Skin epidermis (tissue), 12 donors: ENCODE results near the gene WWC2.

Experiments
- H3K27ac ChIP-seq, 21 experiments: fragments of 200-600 bp; sonication (generic) in 11 of 21; one replicate each; pipeline ENCODE4 v1.5.0; 2020; ENCODE audit warnings: mild to moderate bottlenecking in 3 of 21, inconsistent platforms in 2 of 21, moderate library complexity in 2 of 21
- H3K4me3 ChIP-seq, 7 experiments: fragments of 200-600 bp; sonication (generic) in 2 of 7; one replicate each; pipeline ENCODE4 v1.5.0; 2020; ENCODE audit warnings: inconsistent platforms in 2 of 7, mild to moderate bottlenecking in 2 of 7, moderate library complexity in 1 of 7

The WWC2 gene

DNA sequence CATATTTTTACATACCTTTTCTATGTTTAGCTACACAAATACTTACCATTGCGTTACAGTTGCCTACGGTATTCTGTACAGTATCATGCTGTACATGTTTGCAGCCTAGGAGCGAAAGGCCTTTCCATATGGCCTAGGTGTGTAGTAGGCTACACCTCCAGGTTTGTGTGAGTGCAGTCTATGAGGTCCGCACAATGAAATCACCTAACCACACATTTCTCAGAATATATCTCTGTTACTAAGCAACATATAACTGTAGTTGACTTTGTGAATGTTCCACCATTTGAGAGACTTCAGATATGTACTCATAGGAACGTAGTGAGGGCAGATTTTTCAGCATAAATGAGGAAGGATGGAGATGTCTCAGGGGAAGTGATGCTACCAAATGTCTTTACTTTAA, 62.6 kb downstream of the WWC2 start:
- Histone ChIP-seq H3K27ac (no peak overlapping the region), H3K4me3 (no peak overlapping the region)

GRCh38 chr4:183163135-183163534, 64.1 kb downstream of the WWC2 start:
- H3K4me3 ChIP-seq: no peak overlapping the region
- no peak overlapping the region for H3K27ac ChIP-seq

DNA sequence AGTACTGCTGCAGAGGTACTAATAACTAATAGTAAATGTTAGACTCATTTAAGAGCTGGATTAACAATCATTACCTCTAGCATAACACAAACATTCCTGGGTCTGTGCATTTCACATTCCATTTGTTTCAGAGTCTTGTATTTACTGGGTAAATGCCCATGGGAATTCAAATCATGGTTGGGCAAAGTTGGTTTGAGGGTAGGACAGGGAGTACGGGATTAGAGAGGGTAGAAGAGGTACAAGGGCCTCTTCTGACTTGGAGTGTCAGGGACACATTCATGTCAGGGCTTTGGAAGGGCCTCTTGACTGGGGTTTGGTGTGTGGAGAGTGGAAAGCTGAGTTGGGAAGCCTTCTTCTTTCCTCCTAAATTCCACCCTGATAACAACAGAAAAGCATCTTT, 65.9 kb downstream of the WWC2 start:
- Histone ChIP-seq H3K4me3 (no peak overlapping the region), H3K27ac (no peak overlapping the region)

DNA sequence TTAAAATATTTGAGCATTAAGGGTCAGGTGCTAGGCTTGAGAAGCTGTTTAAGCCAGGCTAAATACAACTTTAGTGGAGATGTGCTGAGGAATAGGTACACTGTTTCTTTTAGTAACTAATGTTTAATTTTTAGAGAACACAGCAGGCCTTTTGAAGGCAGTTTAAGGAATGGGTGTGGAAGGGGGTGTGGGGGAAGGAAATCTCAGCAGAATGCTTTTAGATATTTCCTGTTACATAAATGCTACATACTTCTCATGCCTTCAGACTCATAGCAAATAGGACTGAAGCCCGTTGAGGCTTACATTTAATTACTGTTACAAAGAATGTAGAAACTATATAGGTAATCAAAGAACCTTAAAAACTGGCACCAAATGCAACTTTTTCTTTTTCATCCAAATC, 66.3 kb downstream of the WWC2 start:
- no peak overlapping the region for H3K27ac ChIP-seq
- no peak overlapping the region for H3K4me3 ChIP-seq

- Histone ChIP-seq H3K27ac (no peak overlapping the region), H3K4me3 (no peak overlapping the region)
Observed at GRCh38 chr4:183170894-183171293, 71.8 kb downstream of the WWC2 start.

DNA sequence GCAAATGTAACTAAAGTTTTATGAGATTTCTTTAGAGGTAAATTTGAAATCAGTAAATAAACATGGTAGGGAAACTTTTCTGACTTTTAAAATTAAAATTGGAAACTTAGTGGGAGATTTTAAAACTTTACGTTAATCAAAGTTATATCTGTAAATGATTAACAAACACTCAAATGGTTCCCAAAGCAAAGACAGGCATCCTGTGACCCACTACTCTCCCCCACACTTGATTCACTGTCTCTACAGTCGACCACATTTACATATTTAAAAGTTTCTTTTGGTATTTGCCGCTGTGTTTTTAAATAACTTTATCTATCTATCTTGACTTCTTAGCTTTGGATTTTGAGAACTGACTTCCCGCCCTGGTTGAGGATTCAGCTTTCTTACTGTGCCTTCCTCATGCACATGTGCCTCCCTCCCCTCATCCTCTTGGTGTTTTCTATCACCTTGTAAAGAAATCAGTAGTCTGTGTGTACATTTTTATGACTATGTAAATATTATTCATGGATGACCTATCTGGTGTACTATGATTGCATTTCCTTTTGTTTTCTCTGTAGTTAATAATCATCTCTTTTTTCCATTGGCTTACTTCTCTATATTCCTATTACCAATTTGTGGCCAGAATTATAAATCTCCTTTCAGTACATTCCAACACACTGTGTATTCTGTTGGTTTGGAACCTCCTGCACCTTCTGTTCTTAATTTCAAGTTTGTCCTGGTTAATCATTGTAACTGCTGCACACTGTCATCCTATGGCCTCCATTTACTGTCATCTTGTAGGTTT, 72.6 kb downstream of the WWC2 start:
- H3K27ac ChIP-seq: peak overlapping the region in 1 of 21 experiments; percentile 20
- no peak overlapping the region for H3K4me3 ChIP-seq

GRCh38 chr4:183172881-183173280, 73.8 kb downstream of the WWC2 start:
- no peak overlapping the region for H3K4me3 ChIP-seq
- peak overlapping the region in 1 of 21 experiments; percentile 23 for H3K27ac ChIP-seq

DNA sequence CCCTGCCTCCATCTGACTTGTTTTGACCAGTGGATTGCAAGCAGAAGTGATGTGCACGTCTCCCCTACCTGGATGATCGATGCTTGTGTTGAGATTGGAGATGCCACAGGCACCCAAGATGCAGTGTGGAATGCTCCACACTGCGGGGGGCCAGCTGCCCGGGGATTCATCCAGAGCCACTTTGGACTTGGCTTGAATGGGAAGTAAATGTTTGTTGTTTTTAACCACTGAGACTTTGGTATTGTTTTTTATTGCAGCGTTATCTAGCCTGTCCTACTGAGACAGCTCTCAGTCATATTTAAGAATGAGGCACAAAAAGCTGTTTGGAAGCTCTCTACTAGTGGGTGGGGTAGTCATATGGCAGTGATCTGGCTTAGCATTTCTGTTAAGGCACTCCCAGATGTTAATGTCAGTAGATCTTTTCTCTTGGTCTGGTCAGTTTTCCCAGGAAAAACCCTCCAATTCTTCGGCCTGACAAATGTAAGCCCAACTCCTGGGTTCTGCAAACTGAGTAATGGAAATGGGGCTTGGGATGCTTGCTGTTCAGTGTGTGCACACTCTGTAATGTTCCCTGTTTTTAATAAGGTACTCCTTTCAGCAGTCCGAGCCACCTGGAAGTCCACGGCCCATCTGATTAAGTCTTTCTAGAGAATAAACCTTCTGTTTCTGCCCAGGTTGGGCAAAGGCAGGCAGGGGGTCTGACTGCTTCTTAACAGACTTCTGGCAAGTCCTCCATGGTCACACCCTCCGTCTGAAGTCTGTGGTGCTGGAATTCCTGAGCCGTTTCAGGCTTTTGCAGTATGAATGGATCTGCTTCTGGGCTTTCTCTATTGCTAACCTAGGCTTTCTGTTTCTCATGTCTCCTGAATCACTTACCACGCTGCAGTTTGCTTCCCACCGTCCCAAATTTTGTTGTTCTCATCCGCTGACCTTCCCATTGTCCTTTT, 74.8 kb downstream of the WWC2 start:
- Histone ChIP-seq H3K27ac (peak overlapping the region in 2 of 21 experiments; percentile 23 to 57), H3K4me3 (no peak overlapping the region)

DNA sequence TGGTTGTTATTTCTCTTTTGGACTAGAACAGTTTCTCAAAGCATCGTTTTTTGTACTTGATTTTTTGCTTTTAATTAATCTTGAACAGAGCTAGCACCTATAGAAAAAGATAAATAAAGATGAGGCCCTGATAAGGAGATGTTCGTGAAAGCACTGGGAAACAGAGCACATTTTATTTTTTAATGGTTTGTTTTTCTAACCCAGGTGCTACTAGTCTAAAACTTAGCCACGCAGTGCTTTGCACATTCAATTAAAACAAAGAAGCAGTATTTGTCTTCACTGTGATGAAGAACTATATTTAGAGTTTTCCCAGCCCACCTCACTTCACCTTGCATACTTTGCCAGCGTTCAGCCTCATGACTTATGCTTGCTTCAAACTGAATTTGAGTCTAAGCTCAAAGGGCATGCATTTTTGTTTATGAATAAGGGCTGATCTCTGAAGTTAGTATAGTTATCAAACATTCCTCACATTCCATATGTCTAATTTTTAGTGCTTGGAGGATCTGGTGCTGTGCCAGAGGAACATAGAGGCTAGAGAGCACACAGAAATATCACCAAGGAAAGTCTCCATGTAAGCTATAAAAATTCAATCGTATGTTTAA, 76.7 kb downstream of the WWC2 start:
- Histone ChIP-seq H3K27ac (no peak overlapping the region), H3K4me3 (no peak overlapping the region)

DNA sequence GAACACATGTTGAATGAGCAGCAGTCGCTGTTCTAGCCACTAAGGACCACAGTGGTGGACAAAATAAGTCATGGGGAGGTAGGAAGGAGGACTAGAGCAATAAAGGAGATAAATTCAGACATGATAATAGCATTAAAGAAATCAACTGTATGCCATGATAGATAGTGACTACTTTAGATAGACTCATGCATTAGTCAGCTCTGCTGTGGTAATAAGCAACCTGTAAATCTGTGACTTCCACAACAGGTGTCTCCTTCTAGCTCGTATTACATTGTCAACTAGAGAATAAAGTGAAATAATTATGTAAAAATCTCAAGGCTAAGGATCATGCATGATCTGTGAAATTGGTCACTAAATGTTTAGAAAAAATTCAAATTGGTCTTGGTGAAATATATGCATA, 77.9 kb downstream of the WWC2 start:
- H3K4me3 ChIP-seq: no peak overlapping the region
- no peak overlapping the region for H3K27ac ChIP-seq

- Histone ChIP-seq H3K4me3 (no peak overlapping the region), H3K27ac (no peak overlapping the region)
Observed at GRCh38 chr4:183178201-183178600, 79.1 kb downstream of the WWC2 start.

- H3K27ac ChIP-seq: no peak overlapping the region
- no peak overlapping the region for H3K4me3 ChIP-seq
Observed at GRCh38 chr4:183180096-183180495, 81.0 kb downstream of the WWC2 start.

GRCh38 chr4:183180621-183181020, 81.6 kb downstream of the WWC2 start:
- no peak overlapping the region for H3K27ac ChIP-seq
- H3K4me3 ChIP-seq: no peak overlapping the region

- Histone ChIP-seq H3K27ac (no peak overlapping the region), H3K4me3 (no peak overlapping the region)
Observed at GRCh38 chr4:183181081-183181480, 82.0 kb downstream of the WWC2 start.

GRCh38 chr4:183182873-183183725, 84.0 kb downstream of the WWC2 start:
- H3K4me3 ChIP-seq: no peak overlapping the region
- no peak overlapping the region for H3K27ac ChIP-seq

DNA sequence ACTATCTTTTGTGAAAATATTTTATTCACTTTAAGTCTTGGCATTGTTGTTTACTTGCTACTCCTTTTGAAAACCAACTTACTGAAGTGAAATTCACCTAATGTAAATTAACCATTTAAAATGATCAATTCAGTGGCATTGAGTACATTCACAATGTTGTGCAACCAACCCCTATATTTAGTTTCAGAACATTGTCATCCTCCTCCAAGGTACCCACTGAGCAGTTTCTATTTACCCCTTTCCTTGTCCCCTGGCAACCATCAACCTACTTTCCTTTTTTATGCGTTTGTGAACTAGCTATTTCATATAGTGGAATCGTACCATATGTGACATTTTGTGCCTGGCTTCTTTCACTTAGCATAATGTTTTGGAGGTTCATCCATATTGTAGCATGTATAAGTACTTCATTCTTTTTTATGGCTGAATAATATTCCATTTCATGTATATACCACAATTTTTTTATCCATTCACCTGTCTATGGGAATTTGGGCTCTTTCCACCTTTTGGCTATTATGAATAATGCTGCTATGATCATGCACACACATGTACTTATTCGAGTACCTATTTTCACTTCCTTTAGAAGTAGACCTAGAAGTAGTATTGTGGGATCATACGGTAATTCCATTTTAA, 85.0 kb downstream of the WWC2 start:
- Histone ChIP-seq H3K4me3 (no peak overlapping the region), H3K27ac (no peak overlapping the region)

DNA sequence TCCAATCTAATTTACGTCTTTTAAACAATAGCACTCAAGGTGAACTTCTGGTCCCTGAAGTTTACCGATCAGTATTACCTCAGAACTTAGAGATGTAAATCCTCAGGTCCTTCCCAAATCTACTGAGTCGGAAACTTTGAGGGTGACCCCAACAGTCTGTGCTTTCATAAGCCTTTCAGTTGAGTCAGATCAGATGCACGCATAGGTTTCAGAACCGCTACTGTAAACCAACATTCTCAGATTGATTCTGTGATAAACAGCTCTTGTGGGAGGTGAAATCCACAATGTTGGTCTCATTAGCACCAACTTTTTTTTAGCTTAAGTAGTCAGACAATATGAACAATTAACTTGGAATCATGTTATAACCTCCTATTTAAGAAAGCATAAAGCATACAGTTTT, 86.0 kb downstream of the WWC2 start:
- no peak overlapping the region for H3K27ac ChIP-seq

GRCh38 chr4:183185559-183185958, 86.5 kb downstream of the WWC2 start:
- Histone ChIP-seq H3K27ac (no peak overlapping the region), H3K4me3 (no peak overlapping the region)

More for the DNA sequence above, 86.0 kb downstream of the WWC2 start:
- no peak overlapping the region for H3K4me3 ChIP-seq

GRCh38 chr4:183186813-183187212, 87.8 kb downstream of the WWC2 start:
- Histone ChIP-seq H3K4me3 (no peak overlapping the region), H3K27ac (no peak overlapping the region)
